ENCODE data around the gene NAT16. TPM values are rescaled to one million over a fixed set of nuclear protein-coding genes. Genes with fewer than 3 reads are reported as not detected.

Gene NAT16
- total and polyA plus RNA-seq, 10 donors, result not detected

DNA sequence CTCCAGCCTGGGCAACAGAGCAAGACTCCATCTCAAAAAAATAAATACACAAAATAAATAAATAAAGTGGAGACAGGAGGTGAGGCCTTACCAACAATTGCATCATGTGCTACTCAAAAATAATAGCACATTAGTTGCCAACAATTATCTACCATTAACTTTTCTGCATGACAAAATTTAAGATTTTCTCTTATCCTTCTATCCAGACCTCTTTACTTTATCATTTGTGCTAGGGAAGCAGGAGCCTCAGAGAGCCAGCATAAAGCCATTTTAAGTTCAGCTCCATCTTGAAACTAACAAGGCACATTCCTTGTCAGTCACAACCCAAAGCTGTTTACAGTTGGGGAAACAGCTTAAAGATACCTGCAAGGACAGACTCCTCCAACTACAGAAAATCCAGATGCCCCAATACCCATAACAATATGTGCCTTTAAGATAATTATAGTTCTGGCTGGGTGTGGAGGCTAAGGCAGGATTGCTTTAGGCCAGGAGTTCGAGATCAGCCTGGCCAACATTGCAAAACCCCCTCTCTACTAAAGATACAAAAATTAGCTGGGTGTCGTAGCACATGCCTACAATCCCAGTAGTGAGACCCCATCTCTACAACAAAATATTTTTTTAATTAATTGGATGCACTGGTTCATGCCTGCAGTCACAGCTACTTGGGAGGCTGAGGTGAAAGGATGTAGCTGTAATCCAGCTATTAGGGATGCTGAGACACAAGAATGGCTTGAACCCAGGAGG, 28.0 kb downstream of the NAT16 start:
- TF ChIP-seq POLR2AphosphoS5 (IDR thresholded peaks at IDR 0.05) (no peak), POLR2A (IDR thresholded peaks at IDR 0.05) (no peak)
- TF ChIP-seq, protein P1, sequence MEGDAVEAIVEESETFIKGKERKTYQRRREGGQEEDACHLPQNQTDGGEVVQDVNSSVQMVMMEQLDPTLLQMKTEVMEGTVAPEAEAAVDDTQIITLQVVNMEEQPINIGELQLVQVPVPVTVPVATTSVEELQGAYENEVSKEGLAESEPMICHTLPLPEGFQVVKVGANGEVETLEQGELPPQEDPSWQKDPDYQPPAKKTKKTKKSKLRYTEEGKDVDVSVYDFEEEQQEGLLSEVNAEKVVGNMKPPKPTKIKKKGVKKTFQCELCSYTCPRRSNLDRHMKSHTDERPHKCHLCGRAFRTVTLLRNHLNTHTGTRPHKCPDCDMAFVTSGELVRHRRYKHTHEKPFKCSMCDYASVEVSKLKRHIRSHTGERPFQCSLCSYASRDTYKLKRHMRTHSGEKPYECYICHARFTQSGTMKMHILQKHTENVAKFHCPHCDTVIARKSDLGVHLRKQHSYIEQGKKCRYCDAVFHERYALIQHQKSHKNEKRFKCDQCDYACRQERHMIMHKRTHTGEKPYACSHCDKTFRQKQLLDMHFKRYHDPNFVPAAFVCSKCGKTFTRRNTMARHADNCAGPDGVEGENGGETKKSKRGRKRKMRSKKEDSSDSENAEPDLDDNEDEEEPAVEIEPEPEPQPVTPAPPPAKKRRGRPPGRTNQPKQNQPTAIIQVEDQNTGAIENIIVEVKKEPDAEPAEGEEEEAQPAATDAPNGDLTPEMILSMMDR (IDR thresholded peaks at IDR 0.05 in 8 of 11, conservative IDR thresholded peaks at IDR 0.05 in 3 of 11), result no peak
- no peak for DNase-seq
- no peak overlapping the region for H3K4me3 ChIP-seq
- peaks cover 0 to 23% (median 0%) of the 10 kb centered on the region in 7 donors for H3K27me3 ChIP-seq (replicated peaks in 1 of 7)
- no peak overlapping the region for H3K27ac ChIP-seq
- H3K4me1 ChIP-seq, result peaks cover 7 to 29% (median 19%) of the 10 kb centered on the region in 6 donors
- no peaks in the 10 kb centered on the region for H3K9me3 ChIP-seq
- intact Hi-C loops (cut with DNase I; ENCODE audit: low total_unique reads), result no loop called here
- peaks cover 0 to 8% (median under 1%) of the 10 kb centered on the region in 6 donors for H3K36me3 ChIP-seq
- 68 to 84% (median 72%) methylated on average over 2 of the region's 2 CpGs for WGBS, 5 donors

DNA sequence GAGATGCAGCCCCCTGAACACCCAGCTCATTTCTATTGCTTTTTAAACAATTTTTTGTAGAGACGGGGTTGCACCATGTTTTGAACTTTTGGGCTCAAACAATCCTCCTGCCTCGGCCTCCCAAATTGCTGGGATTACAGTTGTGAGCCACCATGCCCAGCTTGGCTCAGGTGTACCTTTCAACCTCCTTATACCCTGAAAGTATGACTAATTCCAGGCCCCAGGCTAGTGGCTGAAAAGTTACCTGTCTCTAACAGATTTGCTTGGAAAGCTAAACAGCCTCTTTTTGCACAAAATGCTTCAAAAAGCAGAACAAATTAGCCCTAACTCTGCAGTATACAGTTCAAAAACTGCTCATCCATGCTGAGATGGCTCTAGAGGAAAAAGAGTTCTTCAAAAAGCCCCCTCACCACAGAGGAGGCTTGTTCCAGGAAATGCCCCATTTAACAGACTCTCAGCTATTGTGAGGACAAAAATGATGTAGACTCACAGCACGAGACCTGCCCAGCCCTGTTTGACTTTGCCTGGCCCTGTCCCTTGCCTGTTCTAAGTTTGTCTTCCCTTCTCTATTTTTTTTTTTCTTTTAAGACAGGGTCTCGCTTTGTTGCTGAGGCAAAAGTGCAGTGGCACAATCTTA, 39.2 kb downstream of the NAT16 start:
- Histone ChIP-seq H3K27me3 (replicated peaks in 1 of 7) (peaks cover 0 to 54% (median 5%) of the 10 kb centered on the region in 7 donors), H3K4me1 (peaks cover 9 to 31% (median 18%) of the 10 kb centered on the region in 6 donors), H3K36me3 (peaks cover 0 to 1% (median 0%) of the 10 kb centered on the region in 6 donors), H3K4me3 (no peak overlapping the region), H3K9me3 (no peaks in the 10 kb centered on the region), H3K27ac (no peak overlapping the region)
- no peak for TF ChIP-seq POLR2A (IDR thresholded peaks at IDR 0.05)
- TF ChIP-seq, protein P1 (IDR thresholded peaks at IDR 0.05 in 8 of 11, conservative IDR thresholded peaks at IDR 0.05 in 3 of 11), result no peak
- no peak for TF ChIP-seq POLR2AphosphoS5 (IDR thresholded peaks at IDR 0.05)
- WGBS, 5 donors, result 79 to 89% (median 87%) methylated on average over 4 of the region's 4 CpGs
- intact Hi-C loops (cut with DNase I; ENCODE audit: low total_unique reads), result loop anchor here (5.0 to 10.0 kb wide), 2 partner anchors 54 to 141 kb away; no protein-coding TSS in a partner anchor
- no peak for DNase-seq

DNA sequence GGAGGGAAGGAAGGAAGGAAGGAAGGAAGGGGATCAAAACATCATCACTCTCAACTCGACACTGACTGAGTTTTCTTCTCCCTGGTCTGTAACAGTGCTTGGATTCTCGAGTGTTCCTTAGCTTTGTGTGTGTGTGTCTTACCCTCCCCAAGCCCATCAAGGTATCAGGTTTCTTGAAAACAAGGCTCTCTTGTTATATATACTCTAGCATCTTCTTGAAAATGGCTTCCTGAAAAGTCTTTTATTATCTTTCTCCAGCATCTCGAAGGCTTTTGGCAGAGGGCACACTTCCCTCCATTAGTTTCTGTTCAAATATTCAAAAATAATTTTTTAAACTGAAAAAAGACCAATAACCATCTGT, 39.8 kb downstream of the NAT16 start:
- WGBS, 5 donors, result 36 to 46% (median 43%) methylated on average over 3 of the region's 3 CpGs

More for the DNA sequence above, 39.8 kb downstream of the NAT16 start:
- Histone ChIP-seq H3K9me3 (no peaks in the 10 kb centered on the region), H3K36me3 (peaks cover 0 to 7% (median 0%) of the 10 kb centered on the region in 6 donors), H3K27me3 (replicated peaks in 1 of 7) (peaks cover 0 to 54% (median 5%) of the 10 kb centered on the region in 7 donors), H3K27ac (no peak overlapping the region), H3K4me3 (no peak overlapping the region), H3K4me1 (peaks cover 9 to 31% (median 18%) of the 10 kb centered on the region in 6 donors)
- intact Hi-C loops (cut with DNase I; ENCODE audit: low total_unique reads), result loop anchor here (5.0 to 10.0 kb wide), 2 partner anchors 54 to 142 kb away; no protein-coding TSS in a partner anchor
- TF ChIP-seq POLR2AphosphoS5 (IDR thresholded peaks at IDR 0.05) (no peak), POLR2A (IDR thresholded peaks at IDR 0.05) (no peak)
- TF ChIP-seq, protein P1 (IDR thresholded peaks at IDR 0.05 in 8 of 11, conservative IDR thresholded peaks at IDR 0.05 in 3 of 11), result no peak
- DNase-seq, result no peak
